Small intestine (tissue), 7 donors: ENCODE measurements around the gene HACD4. TPM values are rescaled to one million over a fixed set of nuclear protein-coding genes. Genes with fewer than 3 reads are reported as not detected.
"Not testable (repeated sequence)": the region's sequence is repeated elsewhere in the genome, so short reads cannot be mapped to it uniquely, and the experiment has no call there.

Experiments used
- DNase-seq, 2 donors: peaks; one replicate each; pipeline versions ENCODE4 v3.0.0 to v3.0.0-alpha.2; 2013
- FAIRE-seq: peaks from 2 replicates; lab custom pipeline; 2012; peaks lifted over from hg19 to GRCh38; lab: Jason Lieb, UNC
- H3K27ac ChIP-seq, 3 donors: one replicate each; pipeline ENCODE4 v1.5.1; 2013; ENCODE audit warnings: low read length in 2 of 3, mild to moderate bottlenecking in 2 of 3, control low read depth in 1 of 3, inconsistent platforms in 1 of 3, low read depth in 1 of 3, moderate library complexity in 1 of 3
- H3K27me3 ChIP-seq, 3 donors: one replicate each; pipeline ENCODE4 v1.6.1; 2013; ENCODE audit warnings: low read length in 3 of 3, inconsistent platforms in 1 of 3; ENCODE audit not compliant: control insufficient read depth in 3 of 3, insufficient read depth in 3 of 3
- H3K36me3 ChIP-seq, 3 donors: one replicate each; pipeline ENCODE4 v1.6.1; 2013; ENCODE audit warnings: low read length in 3 of 3, inconsistent platforms in 1 of 3, low read depth in 1 of 3, mild to moderate bottlenecking in 1 of 3, moderate library complexity in 1 of 3; ENCODE audit not compliant: control insufficient read depth in 3 of 3, insufficient read depth in 2 of 3
- H3K4me1 ChIP-seq, 3 donors: one replicate each; pipeline ENCODE4 v1.6.1; 2013; ENCODE audit warnings: low read length in 2 of 3, inconsistent platforms in 1 of 3, low read depth in 1 of 3, mild to moderate bottlenecking in 1 of 3, moderate library complexity in 1 of 3; ENCODE audit not compliant: control insufficient read depth in 3 of 3, insufficient read depth in 2 of 3
- H3K4me3 ChIP-seq, 3 donors: one replicate each; pipeline ENCODE4 v1.5.1; 2013; ENCODE audit warnings: low read length in 3 of 3, control low read depth in 1 of 3, inconsistent platforms in 1 of 3, low read depth in 1 of 3, mild to moderate bottlenecking in 1 of 3, moderate library complexity in 1 of 3
- H3K9me3 ChIP-seq, 2 donors: one replicate each; pipeline ENCODE4 v1.6.1; 2013; ENCODE audit warnings: low read depth in 1 of 2, low read length in 1 of 2; ENCODE audit not compliant: control insufficient read depth in 2 of 2, insufficient read depth in 1 of 2
- WGBS, 3 donors: extraction: QIAGEN DNeasy Blood & Tissue Kit; methylation state at CpG; one replicate each; pipeline ENCODE4 v1.1.7; 2013; 5-methylcytosine and 5-hydroxymethylcytosine counted together
- polyA plus RNA-seq, 4 donors: library from polyadenylated mRNA; stranded (reverse) in 3 of 4; unstranded in 1 of 4; fragments of 200-250 nt in 3 of 4; fragments of 120-200 nt in 1 of 4; gene quantifications; one replicate each; pipeline versions ENCODE4 v1.2.1 to v1.2.3, GENCODE V29; 2013
- donor health status: healthy with polysubstance abuse.
- donor health status: control.
- donor health status: control.
- donor health status: Bipolar disorder and iron deficiency.
- donor health status: healthy.

The HACD4 gene
- polyA plus RNA-seq, 4 donors = 0.22 to 2.9 (median 0.88) TPM

DNA sequence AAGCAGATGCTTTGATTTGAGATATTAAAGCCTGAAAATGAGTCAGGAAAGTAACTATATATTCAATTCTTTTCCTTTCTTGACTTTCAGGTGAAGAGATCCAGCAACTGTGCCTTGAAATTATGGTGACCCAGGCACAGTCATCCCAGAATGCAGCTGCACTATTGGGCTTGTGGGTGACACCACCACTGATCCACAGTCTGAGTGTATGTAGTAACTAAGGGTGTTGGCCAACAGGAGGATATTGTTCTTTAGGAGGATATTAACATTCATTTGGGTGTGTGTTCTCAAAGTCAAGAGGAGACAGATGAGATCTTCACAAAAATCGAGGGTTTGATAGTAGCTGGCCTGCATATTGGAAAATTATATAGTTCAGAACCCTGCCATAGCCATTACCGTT is 53.2 kb downstream of the HACD4 start:
- H3K4me3 ChIP-seq = no peak overlapping the region
- H3K9me3 ChIP-seq = no peaks in the 10 kb centered on the region
- H3K27ac ChIP-seq = no peak overlapping the region
- no peaks in the 10 kb centered on the region for H3K4me1 ChIP-seq
- 89 to 94% (median 93%) methylated on average over 2 of the region's 2 CpGs for WGBS, 3 donors
- no peaks in the 10 kb centered on the region for H3K27me3 ChIP-seq
- no peak for FAIRE-seq
- DNase-seq = no peak
- peaks cover 0 to 5% (median 0%) of the 10 kb centered on the region in 3 donors for H3K36me3 ChIP-seq

DNA sequence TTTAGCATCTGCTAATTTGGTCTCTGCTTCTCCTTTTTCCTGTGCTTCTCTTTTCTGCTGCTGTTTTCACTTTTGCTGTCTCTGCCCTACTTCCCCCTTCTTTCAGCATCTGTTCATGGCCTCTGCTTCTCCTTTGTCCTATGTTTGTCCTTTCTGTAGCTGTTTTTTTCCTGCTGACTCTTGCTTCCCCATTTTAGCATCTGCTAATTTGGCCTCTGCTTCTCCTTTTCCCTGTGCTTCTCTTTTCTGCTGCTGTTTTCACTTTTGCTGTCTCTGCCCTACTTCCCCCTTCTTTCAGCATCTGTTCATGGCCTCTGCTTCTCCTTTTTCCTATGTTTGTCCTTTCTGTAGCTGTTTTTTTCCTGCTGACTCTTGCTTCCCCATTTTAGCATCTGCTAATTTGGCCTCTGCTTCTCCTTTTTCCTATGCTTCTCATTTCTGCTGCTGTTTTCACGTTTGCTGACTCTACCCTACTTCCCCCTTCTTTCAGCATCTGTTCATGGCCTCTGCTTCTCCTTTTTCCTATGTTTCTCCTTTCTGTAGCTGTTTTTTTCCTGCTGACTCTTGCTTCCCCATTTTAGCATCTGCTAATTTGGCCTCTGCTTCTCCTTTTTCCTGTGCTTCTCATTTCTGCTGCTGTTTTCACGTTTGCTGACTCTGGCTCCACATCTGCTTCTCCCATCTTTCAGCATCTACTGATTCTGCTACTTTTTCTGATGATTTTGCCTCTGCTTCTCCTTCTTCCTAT is 57.1 kb downstream of the HACD4 start:
- H3K9me3 ChIP-seq, H3K4me3 ChIP-seq, H3K4me1 ChIP-seq, FAIRE-seq, H3K27me3 ChIP-seq, DNase-seq, H3K27ac ChIP-seq, H3K36me3 ChIP-seq: not testable (repeated sequence)
- WGBS, 3 donors = 63 to 72% (median 71%) methylated on average over 2 of the region's 2 CpGs

DNA sequence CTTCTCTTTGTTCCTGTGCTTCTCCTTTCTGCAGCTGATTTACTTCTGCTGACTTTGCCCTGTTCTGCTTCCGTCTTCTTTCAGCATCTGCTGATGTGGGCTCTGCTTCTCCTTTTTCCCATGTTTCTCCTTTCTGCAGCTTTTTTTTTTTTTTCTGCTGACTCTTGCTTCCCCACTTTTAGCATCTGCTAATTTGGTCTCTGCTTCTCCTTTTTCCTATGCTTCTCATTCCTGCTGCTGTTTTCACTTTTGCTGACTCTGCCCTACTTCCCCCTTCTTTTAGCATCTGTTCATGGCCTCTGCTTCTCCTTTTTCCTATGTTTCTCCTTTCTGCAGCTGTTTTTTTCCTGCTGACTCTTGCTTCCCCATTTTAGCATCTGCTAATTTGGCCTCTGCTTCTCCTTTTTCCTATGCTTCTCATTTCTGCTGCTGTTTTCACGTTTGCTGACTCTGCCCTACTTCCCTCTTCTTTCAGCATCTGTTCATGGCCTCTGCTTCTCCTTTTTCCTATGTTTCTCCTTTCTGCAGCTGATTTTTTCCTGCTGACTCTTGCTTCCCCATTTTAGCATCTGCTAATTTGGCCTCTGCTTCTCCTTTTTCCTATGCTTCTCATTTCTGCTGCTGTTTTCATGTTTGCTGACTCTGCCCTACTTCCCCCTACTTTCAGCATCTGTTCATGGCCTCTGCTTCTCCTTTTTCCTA is 58.0 kb downstream of the HACD4 start:
- not testable (repeated sequence) for H3K36me3 ChIP-seq, DNase-seq, H3K4me3 ChIP-seq, FAIRE-seq, H3K9me3 ChIP-seq, H3K27ac ChIP-seq, H3K27me3 ChIP-seq, H3K4me1 ChIP-seq
- 78 to 91% (median 85%) methylated on average over 2 of the region's 2 CpGs for WGBS, 3 donors

DNA sequence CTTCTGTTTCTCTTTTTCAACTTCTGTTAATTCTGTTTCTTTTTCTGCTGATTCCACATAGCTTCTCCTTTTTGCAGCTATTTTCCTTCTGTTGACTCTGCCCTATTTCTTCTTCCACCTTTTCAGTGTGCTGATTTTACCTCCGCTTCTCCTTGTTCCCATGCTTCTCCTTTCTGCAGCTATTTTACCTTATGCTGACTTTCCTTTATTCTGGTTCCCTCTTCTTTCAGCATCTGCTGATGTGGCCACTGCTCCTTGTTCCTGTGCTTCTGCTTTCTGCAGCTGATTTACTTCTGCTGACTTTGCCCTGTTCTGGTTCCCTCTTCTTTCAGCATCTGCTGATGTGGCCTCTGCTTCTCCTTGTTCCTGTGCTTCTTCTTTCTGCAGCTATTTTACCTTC is 58.8 kb downstream of the HACD4 start:
- DNase-seq (no peak), FAIRE-seq (no peak)
- Histone ChIP-seq H3K36me3 (peaks cover 0 to 5% (median 0%) of the 10 kb centered on the region in 3 donors), H3K4me1 (no peaks in the 10 kb centered on the region), H3K27me3 (no peaks in the 10 kb centered on the region), H3K4me3 (no peak overlapping the region), H3K27ac (no peak overlapping the region), H3K9me3 (no peaks in the 10 kb centered on the region)
- WGBS, 3 donors = 94 to 100% (median 95%) methylated on average over 1 of the region's 1 CpG

DNA sequence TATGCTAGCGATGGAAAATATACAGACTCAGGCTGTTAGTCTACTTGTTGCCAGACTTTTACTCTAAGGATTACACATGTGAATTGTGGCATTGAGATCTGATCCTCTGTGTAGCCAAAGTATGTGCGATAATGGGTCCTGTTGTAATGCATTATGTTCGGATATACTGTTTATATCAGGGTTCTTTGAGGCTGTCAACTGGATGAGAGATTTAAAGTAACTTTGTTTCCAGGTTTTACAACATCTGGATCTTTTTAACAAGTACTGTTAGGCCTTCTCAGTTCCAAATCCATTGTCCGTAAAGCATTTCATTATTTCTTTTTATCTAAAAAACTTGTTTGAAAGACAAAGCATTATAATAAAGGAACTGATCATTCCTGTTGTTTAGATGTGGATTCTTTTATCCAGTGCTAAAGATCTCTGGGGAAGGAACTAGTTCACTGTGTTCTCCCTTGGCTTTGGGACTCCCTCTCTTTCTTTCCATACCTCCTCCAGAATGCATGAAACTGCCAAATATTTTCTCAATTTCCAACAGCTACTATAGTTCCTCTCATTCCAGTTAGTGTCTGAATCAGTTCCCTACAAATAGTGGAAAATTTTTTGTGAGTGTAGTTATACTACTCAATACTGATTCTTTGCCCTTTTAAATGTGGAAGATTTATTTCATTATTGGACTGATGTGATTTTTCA is 68.8 kb downstream of the HACD4 start:
- H3K36me3 ChIP-seq = no peaks in the 10 kb centered on the region
- DNase-seq (no peak), FAIRE-seq (no peak)
- no peaks in the 10 kb centered on the region for H3K4me1 ChIP-seq
- no peak overlapping the region for H3K4me3 ChIP-seq
- no peaks in the 10 kb centered on the region for H3K9me3 ChIP-seq
- no peak overlapping the region for H3K27ac ChIP-seq
- 78 to 92% (median 91%) methylated on average over 4 of the region's 4 CpGs for WGBS, 3 donors
- H3K27me3 ChIP-seq = no peaks in the 10 kb centered on the region

DNA sequence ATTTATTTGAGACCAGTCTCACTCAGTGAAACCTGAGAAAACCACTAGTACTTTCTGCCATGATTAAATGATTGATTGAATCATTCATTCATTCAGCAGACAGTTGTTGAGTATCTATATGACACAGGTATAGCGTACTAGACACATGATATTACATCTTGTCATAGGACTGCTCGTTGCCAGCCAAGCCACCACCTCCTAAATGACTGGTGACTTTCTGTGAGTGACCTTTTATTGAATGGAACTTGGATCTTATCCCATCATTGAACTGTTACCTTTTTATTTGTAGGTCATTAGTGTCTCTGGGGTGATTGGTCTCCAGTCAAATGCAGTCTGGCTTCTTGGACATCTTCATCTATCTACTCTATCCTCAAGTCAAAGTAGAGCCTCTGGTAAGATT is 80.7 kb downstream of the HACD4 start:
- no peak for DNase-seq
- no peaks in the 10 kb centered on the region for H3K27me3 ChIP-seq
- no peak overlapping the region for H3K4me3 ChIP-seq
- H3K36me3 ChIP-seq = peaks cover 2 to 9% (median 3%) of the 10 kb centered on the region in 3 donors
- no peaks in the 10 kb centered on the region for H3K4me1 ChIP-seq
- 94 to 98% (median 98%) methylated on average over 2 of the region's 2 CpGs for WGBS, 3 donors
- no peak for FAIRE-seq
- no peaks in the 10 kb centered on the region for H3K9me3 ChIP-seq
- H3K27ac ChIP-seq = no peak overlapping the region

Other genes with a start within 250 kb of the HACD4 start
- gene IFNB1, start 46.3 kb upstream of the HACD4 start, polyA plus RNA-seq = not detected
- gene IFNW1, start 110.2 kb upstream of the HACD4 start, polyA plus RNA-seq = under 1 TPM in 1 of 4 donors, not detected in 3; 0.03 TPM
- not detected for gene IFNA21, start 135.0 kb upstream of the HACD4 start, polyA plus RNA-seq
- gene IFNA4, start 155.9 kb upstream of the HACD4 start, polyA plus RNA-seq = not detected
- not detected for gene IFNA7, start 170.6 kb upstream of the HACD4 start, polyA plus RNA-seq
- gene IFNA10, start 175.5 kb upstream of the HACD4 start, polyA plus RNA-seq = not detected
- not detected for gene IFNA16, start 185.7 kb upstream of the HACD4 start, polyA plus RNA-seq
- not detected for gene IFNA17, start 196.6 kb upstream of the HACD4 start, polyA plus RNA-seq
- not detected for gene IFNA14, start 208.4 kb upstream of the HACD4 start, polyA plus RNA-seq